Stimulated activated CD4-positive, alpha-beta T cell treated with anti-CD3 and anti-CD28 coated beads, TNF-alpha, amount 100 ng/mL, for 4 hours (primary cell): Measurements from ENCODE around the gene RABGAP1L.
"Not testable (repeated sequence)": the region's sequence is repeated elsewhere in the genome, so short reads cannot be mapped to it uniquely, and the experiment has no call there.

Source experiments
- DNase-seq, 3 experiments: peaks; one replicate each; pipeline ENCODE4 v3.0.0-alpha.2; 2020; ENCODE audit warnings: low read depth in 3 of 3

RABGAP1L gene

GRCh38 chr1:174871886-174872285, 712.6 kb downstream of the RABGAP1L start:
- DNase-seq: no peak

DNA sequence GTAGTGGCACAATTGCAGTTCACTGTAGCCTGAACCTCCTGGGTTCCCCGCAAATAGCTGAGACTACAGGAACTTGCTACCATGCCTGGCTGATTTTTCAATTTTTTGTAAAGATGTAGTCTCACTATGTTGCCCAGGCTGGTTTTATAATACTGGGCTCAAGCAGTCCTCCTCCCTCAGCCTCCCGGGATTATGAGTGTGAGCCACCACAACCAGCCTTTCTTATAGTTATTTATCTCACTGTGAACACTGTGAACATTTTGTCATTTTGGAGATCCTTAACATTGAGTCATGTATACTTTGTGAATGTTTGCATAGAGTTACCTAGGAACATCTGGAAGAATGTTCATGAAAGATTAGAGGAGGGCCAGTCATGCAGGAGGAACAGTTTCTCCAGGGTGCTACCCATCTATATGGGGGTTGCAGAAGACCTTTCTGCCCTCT, 713.3 kb downstream of the RABGAP1L start:
- DNase-seq: no peak

GRCh38 chr1:174874331-174875053, 715.2 kb downstream of the RABGAP1L start:
- DNase-seq: no peak

GRCh38 chr1:174875306-174875705, 716.0 kb downstream of the RABGAP1L start:
- peak in 2 of 3 experiments; percentile 1 to 3 for DNase-seq

DNA sequence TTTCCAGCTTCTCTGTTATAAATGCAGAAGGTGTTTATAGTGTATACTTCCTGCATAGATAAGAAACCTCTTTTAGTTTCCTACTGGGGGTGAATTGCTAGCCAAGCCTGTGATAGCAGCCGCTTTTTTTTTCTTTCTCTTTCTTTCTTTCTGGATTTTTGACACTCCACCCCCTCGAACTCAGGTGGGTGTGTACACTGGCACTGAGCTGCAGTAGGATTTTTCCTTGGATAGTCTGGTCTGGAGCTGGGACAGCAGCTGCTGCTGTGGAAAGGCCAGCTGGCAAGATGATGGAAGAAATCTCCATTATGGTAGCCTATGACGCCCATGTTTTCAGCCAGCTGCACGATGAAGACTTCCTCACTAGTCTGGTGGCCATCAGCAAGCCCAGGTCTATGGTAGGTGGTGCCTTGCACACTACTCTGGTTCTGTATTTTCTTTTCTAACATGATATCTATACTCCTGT, 717.9 kb downstream of the RABGAP1L start:
- DNase-seq: no peak

- DNase-seq: no peak
Measured at GRCh38 chr1:174880171-174880570, 720.9 kb downstream of the RABGAP1L start.

DNA sequence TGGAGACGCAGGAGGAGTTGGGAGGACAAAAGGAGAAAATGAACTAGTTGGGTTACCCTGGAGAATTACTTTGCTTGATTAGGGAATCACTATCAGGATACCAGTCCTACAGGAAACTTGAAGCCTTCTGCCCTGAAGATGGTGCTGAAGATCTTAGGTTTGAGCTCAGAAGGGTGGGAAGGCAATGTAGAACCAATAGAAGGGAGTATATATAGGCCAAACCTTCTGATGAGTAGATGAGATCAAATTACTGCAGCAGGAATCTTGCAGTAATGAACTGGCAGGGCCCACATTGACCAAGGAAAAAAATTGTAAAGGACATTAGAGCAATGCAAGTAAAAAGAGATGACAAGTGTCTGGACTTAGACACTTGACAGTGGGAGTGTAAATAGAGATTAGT, 724.1 kb downstream of the RABGAP1L start:
- DNase-seq: no peak

- DNase-seq: no peak
Measured at GRCh38 chr1:174884038-174884437, 724.7 kb downstream of the RABGAP1L start.

DNA sequence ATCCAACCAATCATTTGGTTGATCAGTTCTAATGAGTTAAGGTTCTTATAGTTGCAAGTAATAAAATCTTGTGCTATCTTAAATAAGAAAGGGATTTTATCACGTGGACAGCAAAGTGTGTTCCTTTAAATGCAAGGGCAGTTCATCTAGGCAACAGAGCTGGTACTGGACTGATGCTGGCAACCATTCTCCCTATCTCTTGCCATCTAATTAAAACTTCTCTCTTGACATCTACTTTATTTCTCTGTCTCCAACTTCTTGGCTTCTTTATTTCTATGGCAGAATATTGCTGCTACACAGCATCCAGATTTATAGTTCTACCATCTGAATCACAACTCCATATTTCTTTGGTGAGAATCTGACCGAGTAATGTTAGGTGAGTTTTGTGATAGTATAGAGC, 725.2 kb downstream of the RABGAP1L start:
- no peak for DNase-seq

DNA sequence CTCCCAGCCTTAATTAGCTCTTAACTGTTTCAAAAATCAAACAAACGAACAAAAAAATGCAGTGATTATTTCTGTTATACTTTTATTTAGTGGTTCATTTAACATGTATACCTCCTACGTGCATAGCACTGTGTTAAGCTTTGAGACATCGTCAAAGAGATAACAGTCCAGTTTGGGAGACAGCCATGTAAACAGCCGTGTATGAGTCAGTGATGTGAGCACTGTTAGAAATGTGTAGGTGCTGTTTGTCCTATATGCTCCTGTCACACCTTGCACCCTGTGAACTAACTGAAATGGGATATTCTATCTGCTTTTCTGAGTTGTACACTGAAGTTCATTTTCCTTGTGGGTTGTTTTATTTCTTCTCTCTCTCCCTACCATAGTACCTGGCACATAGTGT, 730.7 kb downstream of the RABGAP1L start:
- no peak for DNase-seq

DNA sequence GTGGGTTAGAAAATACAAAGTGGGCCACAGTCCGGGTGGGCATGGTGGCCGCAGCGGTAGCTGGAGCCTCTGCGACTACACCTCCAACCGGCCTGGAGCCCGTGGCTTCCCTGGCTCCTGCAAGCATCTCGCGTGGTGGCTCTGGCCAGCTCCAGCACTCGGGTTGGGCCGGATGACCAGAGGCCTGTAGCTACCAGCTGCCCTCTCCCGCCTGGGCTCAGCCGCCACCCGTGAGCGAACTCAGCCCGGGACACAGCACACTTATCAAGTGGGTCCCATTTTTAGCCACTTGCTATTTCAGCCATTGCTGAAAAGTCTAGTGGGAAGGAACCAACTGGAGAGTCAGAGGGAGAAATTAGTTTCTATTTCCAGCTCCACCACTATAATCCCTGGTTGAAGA, 732.7 kb downstream of the RABGAP1L start:
- no peak for DNase-seq

DNA sequence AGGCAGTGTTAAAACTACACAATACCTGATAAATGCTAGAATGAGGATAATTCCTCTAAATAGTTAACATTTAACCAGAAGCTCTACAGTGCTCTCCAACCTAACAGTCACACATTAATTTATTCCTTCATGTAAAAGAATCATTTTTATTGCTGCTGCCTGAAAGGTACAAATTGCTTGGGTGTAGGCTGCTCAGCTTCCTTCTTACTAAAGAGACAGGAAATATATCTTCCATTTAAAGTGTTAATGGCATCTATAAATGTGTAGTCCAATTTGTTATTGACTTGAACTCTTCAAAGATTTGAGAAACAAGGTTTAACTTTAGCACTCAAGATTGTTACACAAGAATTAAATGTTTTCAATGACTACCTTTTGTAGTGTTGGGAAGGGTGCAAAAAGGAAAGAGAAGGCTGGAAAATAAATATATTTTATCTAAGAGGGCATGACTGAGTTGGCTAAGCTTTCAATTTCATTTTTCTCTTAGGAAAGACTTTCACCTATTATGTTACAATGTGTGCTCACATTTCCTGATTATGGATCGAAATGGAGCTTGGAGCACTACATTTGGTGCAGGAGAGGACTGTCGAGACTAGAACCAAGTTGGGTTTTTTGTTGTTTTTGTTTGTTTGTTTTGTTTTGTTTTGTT, 734.9 kb downstream of the RABGAP1L start:
- DNase-seq: no peak

- DNase-seq: not testable (repeated sequence)
Measured at GRCh38 chr1:174895610-174896009, 736.3 kb downstream of the RABGAP1L start.

DNA sequence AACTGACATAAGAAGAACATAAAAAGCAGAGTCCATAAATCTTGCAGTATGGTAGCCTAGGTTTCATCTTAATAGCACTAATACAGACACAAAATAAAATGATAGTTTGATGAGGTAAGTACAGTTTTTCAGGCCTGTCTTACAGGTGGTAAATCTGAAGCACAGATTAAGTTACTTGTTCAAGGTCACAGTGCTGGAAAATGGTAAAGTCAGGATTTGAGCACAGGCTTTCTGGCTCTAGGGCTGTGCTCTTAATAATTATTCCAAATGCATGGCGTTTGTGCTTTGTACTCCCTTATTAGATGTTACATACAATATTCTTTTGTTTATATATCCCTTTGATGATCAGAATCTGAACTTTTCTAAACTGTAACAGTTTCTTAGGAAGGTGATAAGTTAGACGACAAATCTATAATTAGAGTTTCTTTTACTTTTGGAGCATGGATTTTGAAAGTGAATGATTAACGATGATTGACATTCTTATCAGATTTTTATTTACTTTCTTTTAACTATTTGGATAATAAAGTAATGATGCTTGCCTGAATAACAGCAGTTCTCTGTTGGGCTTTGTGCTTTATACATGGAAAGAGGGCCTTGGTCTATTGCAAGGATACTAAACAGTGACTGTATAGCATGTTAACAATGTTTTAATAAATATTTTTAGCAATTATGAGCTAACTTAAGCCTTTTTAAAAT, 738.9 kb downstream of the RABGAP1L start:
- DNase-seq: no peak

DNA sequence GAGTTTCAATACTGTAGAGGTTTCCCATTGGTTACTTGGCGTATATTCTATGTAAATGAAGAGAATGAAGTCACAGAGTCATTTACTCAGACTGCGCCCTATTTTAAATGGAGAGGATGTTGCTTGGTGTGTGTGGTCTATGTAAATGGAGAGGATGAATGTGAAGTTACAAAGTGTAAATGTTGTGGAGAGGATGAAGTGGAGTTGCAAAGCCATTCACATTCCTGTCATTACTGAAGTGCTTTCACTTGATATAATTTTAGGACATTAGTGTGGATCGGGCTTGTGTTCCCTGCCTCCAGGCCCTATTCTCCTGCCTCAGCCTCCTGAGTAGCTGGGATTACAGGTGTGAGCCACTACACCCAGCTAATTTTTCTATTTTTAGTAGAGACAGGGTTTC, 741.0 kb downstream of the RABGAP1L start:
- no peak for DNase-seq

DNA sequence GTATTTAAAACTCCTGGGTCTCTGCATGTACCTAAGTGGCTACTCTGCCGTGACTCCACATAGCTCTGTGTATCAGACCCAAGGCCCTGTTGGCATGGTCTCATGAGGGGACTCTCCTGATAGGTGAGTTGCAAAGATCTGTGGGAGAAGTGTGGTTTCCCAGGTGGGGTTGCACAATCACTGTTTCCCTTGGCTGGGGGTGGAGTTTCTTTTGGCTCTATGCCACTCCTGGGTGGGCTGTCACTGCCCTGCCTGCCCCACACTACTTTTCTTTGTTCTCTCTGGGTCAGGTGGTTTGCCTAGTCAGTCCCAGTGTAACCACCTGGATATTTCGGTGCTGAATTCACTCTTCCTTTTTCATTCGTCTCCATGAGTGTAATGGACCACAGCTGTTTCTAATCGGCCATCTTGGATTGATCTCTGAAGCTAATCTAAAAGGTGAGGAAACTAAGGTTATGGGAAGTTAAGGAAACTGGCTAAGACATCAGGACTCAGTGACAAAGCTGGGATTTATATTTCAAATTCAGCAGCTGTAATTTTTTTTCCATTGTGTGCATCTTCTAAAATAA, 743.3 kb downstream of the RABGAP1L start:
- no peak for DNase-seq

GRCh38 chr1:174911606-174912005, 752.3 kb downstream of the RABGAP1L start:
- no peak for DNase-seq

DNA sequence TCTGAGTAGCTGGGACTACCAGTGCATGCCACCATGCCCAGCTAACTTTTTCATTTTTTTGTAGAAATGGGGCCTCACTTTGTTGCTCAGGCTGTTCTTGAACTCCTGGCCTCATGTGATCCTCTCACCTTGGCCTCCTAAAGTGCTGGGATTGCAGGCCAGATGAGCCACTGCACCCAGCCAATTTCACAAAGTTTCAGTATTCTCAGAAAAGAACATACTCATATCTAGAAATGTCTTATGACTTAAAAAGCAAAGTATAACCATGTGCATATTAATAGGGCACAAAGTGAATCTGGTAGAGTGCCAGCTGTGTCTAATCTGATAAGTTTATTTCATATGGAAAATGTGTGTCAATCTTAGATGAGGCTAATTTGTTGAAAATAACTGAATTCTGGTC, 752.9 kb downstream of the RABGAP1L start:
- no peak for DNase-seq

DNA sequence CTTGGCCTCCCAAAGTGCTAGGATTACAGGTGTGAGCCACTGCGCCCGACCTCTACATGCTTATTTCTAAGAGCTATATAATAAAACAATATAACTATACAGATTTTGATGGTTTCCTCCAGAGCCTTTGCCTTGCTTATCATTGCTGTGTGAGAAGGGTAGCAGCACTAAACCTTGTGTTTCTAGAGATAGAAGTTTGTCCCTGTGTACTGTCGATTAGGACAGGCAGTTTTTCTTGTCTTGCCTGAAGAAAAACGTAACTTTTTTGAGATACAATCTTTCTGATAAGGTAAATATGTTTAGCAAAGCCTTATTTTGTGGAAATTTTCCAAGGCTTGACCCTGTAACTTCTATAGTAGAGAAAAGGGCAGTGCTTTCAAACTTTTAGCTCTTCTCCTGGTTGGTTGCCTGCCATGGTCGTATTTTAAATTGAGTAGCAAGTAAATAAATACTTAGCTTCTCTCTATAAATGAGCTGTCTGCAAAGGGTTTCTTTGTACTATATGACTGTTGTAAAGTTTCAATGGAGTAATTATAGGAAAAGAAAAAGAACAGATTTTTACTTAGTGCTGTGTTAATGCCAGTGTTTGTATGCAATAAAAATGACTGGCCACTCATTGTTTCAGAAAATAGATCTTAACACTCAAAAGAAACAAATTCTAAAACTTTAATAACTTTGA, 754.0 kb downstream of the RABGAP1L start:
- DNase-seq: no peak

DNA sequence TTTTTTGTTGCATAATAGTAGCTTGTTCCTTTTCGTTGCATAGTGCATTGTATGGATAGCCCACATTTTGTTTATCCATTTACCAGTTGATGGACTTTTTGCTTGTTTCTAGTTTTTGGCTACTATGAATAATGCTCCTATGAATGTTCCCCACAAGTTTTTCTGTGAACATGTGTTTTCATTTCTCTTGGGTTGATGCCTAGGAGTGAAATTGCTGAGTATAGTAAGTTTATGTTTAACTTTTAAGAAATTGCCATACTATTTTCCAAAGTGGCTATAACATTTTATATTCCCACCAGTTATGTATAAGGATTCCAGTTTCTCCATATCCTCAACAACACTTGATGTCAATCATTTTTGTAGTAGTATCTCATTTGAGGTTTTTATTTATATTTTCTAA, 755.7 kb downstream of the RABGAP1L start:
- DNase-seq: no peak

DNA sequence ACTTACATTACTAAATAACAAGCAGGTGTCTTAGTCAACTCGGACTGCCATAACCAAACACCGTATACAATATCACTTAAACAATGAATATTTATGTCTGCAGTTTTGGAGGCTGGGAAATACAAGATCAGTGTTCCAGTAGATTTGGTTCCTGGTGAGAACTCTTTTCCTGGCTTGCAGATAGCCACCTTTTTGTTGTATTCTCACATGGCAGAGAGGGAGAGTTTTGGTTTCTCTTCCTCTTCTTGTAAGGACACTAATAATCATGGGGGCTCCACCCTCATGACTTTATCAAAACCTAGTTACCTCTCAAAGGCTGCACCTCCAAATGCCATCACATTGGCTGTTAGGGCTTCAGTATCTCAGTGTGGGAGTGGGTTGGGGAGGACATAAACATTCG, 757.5 kb downstream of the RABGAP1L start:
- DNase-seq: no peak

- no peak for DNase-seq
Measured at GRCh38 chr1:174920093-174920492, 760.8 kb downstream of the RABGAP1L start.
